Measurements from ENCODE around the gene THSD4. TPM values are rescaled to one million over a fixed set of nuclear protein-coding genes. Genes with fewer than 3 reads are reported as not detected.

Gene THSD4
- total and polyA plus RNA-seq, 2 of the 8 experiments (the other 6 are each of a cell fraction or from before 2014, with no cell fraction given), result 2.5 to 6.2 TPM

DNA sequence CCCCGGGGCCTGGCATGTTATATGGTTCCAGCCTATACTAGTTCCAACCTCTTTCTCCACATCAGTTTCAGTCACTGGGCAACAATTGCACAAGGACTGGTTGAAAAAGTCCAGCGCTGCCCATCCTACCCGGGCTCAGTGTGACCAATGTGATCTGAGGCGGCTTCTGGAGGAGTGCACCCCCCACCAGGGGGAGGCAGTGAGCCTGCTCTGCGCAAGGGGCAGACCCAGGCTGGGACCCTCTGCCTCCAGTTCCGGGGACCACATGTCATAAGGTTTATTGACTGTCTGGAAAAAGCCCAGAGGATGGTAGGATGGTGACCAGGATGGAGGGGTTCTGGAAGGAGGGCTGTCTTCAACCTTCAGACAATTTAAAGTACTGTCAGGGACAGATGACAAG, 669.4 kb downstream of the THSD4 start:
- FAIRE-seq (no peak), DNase-seq (ENCODE audit: low read depth in 1 of 2, low spot score in 2 of 2) (peak in 1 of 2 experiments; percentile 85)
- Histone ChIP-seq H3K9me3 (ENCODE audit: insufficient read depth in 2 of 2, low read depth in 1 of 2, low read length in 1 of 2) (no peaks in the 10 kb centered on the region), H3K9ac (replicated peaks in 1 of 4; ENCODE audit: extremely low read depth in 1 of 4, low read depth in 3 of 4, low read length in 3 of 4) (no peak overlapping the region), H3K4me2 (ENCODE audit: insufficient read depth in 1 of 2, low read depth in 2 of 2, low read length in 2 of 2) (no peak overlapping the region), H3K56ac (replicated peaks; ENCODE audit: insufficient read length, low read depth, low read length) (no peak overlapping the region), H2BK5ac (ENCODE audit: low read depth, low read length) (no peak overlapping the region), H3K14ac (ENCODE audit: insufficient read length) (no peak overlapping the region), H2BK20ac (ENCODE audit: low read length) (no peak overlapping the region), H3K79me1 (ENCODE audit: low read depth, low read length) (no peaks in the 10 kb centered on the region), H2BK15ac (ENCODE audit: low read length) (no peak overlapping the region), H2AFZ (ENCODE audit: low read length) (no peak overlapping the region), H2BK120ac (replicated peaks; ENCODE audit: low read depth, low read length) (no peak overlapping the region), H3K4ac (replicated peaks; ENCODE audit: insufficient read length, low read depth, low read length) (no peak overlapping the region), H4K5ac (ENCODE audit: insufficient read length, low read depth, low read length) (no peak overlapping the region), H4K91ac (replicated peaks; ENCODE audit: insufficient read length, low read length) (no peak overlapping the region), H2AK5ac (ENCODE audit: low read depth, low read length) (no peak overlapping the region), H3K36me3 (ENCODE audit: control insufficient read depth in 2 of 4, insufficient read depth in 4 of 4, low read length in 3 of 4) (no peaks in the 10 kb centered on the region), H3K4me3 (ENCODE audit: extremely low read depth in 1 of 4, insufficient read depth in 2 of 4, low read depth in 3 of 4, low read length in 4 of 4) (no peak overlapping the region), H3K23me2 (ENCODE audit: low read depth, low read length) (peaks cover 3% of the 10 kb centered on the region; the same call in 1 of the 2 replicates), H3K79me2 (ENCODE audit: control insufficient read depth in 1 of 2, insufficient read depth in 2 of 2, low read length in 2 of 2) (no peaks in the 10 kb centered on the region), H4K20me1 (replicated peaks in 1 of 2; ENCODE audit: control insufficient read depth in 1 of 2, insufficient read depth in 2 of 2, low read length in 2 of 2) (peaks cover 0 to 2% of the 10 kb centered on the region in 2 experiments), H3K27me3 (replicated peaks in 1 of 4; ENCODE audit: control insufficient read depth in 3 of 4, extremely low read depth in 1 of 4, insufficient read depth in 3 of 4, low read length in 3 of 4) (no peaks in the 10 kb centered on the region), H3K18ac (ENCODE audit: extremely low read depth, low read length) (no peak overlapping the region), H2BK12ac (ENCODE audit: low read depth, low read length) (no peak overlapping the region), H3K23ac (ENCODE audit: insufficient read length) (no peak overlapping the region), H4K8ac (ENCODE audit: extremely low read depth, insufficient read depth, low read length) (no peak overlapping the region; the same call in 1 of the 2 replicates), H3K27ac (ENCODE audit: low read depth, low read length) (no peak overlapping the region), H3K4me1 (replicated peaks in 1 of 4; ENCODE audit: control insufficient read depth in 3 of 4, insufficient read depth in 4 of 4, low read length in 3 of 4) (no peaks in the 10 kb centered on the region; a peak in 2 of 7 replicates)
- POLR2A ChIA-PET (ENCODE audit: partially characterized antibody), result no interaction called here
- whole genome bisulfite sequencing, 2 experiments (ENCODE audit: extremely low coverage in 1 of 2, insufficient coverage in 1 of 2, insufficient read length in 1 of 2, insufficient replicate concordance in 2 of 2, low coverage in 1 of 2, low lambda C conversion rate in 2 of 2, missing lambda C conversion rate in 1 of 2), result 75% methylated on average over 6 of the region's 6 CpGs; no CpG with 5 or more reads in 1 of the 2 experiments
- CTCF ChIA-PET (ENCODE audit: partially characterized antibody), result interaction anchor here (0.7 to 2.0 kb wide), 11 partner anchors 9 to 113 kb away, joined by 3 to 42 read pairs (median 5); no protein-coding TSS in a partner anchor
- TF ChIP-seq CTBP2 (IDR thresholded peaks at IDR 0.05; ENCODE audit: borderline replicate concordance, insufficient read depth, insufficient read length, low read length), result no peak
- peak; percentile 58 to 64; a peak in 3 of 4 replicates for TF ChIP-seq RAD21 (IDR thresholded peaks at IDR 0.05 in 1 of 2, conservative IDR thresholded peaks at IDR 0.05 in 1 of 2; ENCODE audit: low read depth in 2 of 2, low read length in 2 of 2)
- TF ChIP-seq NANOG (IDR thresholded peaks at IDR 0.05; ENCODE audit: insufficient read depth, low read depth, low read length, poor library complexity, severe bottlenecking), result no peak
- TF ChIP-seq SRF (IDR thresholded peaks at IDR 0.05; ENCODE audit: low read depth, low read length), result no peak
- TF ChIP-seq, protein P1, sequence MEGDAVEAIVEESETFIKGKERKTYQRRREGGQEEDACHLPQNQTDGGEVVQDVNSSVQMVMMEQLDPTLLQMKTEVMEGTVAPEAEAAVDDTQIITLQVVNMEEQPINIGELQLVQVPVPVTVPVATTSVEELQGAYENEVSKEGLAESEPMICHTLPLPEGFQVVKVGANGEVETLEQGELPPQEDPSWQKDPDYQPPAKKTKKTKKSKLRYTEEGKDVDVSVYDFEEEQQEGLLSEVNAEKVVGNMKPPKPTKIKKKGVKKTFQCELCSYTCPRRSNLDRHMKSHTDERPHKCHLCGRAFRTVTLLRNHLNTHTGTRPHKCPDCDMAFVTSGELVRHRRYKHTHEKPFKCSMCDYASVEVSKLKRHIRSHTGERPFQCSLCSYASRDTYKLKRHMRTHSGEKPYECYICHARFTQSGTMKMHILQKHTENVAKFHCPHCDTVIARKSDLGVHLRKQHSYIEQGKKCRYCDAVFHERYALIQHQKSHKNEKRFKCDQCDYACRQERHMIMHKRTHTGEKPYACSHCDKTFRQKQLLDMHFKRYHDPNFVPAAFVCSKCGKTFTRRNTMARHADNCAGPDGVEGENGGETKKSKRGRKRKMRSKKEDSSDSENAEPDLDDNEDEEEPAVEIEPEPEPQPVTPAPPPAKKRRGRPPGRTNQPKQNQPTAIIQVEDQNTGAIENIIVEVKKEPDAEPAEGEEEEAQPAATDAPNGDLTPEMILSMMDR (IDR thresholded peaks at IDR 0.05; ENCODE audit: control extremely low read depth in 1 of 3, insufficient read depth in 1 of 3, low read depth in 1 of 3, low read length in 3 of 3), result peak; percentile 76 to 85 (median 82)
- TF ChIP-seq PHF8 (conservative IDR thresholded peaks at IDR 0.05; ENCODE audit: low read depth, low read length), result no peak
- TF ChIP-seq TEAD4 (IDR thresholded peaks at IDR 0.05; ENCODE audit: low read depth, low read length), result no peak
- no peak for TF ChIP-seq SIX5 (IDR thresholded peaks at IDR 0.05; ENCODE audit: low read depth, low read length)
- TF ChIP-seq HDAC6 (IDR thresholded peaks at IDR 0.05; ENCODE audit: low read depth, low read length), result no peak
- TF ChIP-seq, protein P2, sequence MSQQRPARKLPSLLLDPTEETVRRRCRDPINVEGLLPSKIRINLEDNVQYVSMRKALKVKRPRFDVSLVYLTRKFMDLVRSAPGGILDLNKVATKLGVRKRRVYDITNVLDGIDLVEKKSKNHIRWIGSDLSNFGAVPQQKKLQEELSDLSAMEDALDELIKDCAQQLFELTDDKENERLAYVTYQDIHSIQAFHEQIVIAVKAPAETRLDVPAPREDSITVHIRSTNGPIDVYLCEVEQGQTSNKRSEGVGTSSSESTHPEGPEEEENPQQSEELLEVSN (IDR thresholded peaks at IDR 0.05), result no peak

All from H1 (cell line).